Adrenal gland (tissue), 12 donors: ENCODE measurements around the gene COL18A1. TPM values are rescaled to one million over a fixed set of nuclear protein-coding genes. Genes with fewer than 3 reads are reported as not detected.

Source experiments
- DNase-seq, 7 donors: peaks; one replicate each; pipeline ENCODE4 v3.0.0-alpha.2; 2019 to 2020
- H3K27ac ChIP-seq, 5 donors: fragments of 200-600 bp; sonication (generic) in 4 of 5; 1 replicate in 3 of 5; 2 replicates in 2 of 5; pipeline versions ENCODE4 v1.5.1 to v1.8.0; 2016 to 2020; ENCODE audit warnings: mild to moderate bottlenecking in 1 of 5
- H3K27me3 ChIP-seq: fragments of 200-600 bp; 2 replicates; pipeline ENCODE4 v1.8.0; 2021
- H3K36me3 ChIP-seq, 2 donors: fragments of 200-600 bp; replicated peaks in 1 of 2; 1 replicate in 1 of 2; 2 replicates in 1 of 2; pipeline versions ENCODE4 v1.5.1 to v1.8.0; 2018 to 2022
- H3K4me1 ChIP-seq, 2 donors: fragments of 200-600 bp; replicated peaks in 1 of 2; 1 replicate in 1 of 2; 2 replicates in 1 of 2; pipeline versions ENCODE4 v1.5.1 to v1.8.0; 2018 to 2021
- H3K4me3 ChIP-seq, 4 donors: fragments of 200-600 bp; sonication (generic) in 3 of 4; one replicate each; pipeline ENCODE4 v1.5.1; 2016 to 2018
- H3K9me3 ChIP-seq, 3 donors: fragments of 200-600 bp; sonication (generic) in 1 of 3; replicated peaks in 1 of 3; 1 replicate in 2 of 3; 2 replicates in 1 of 3; pipeline versions ENCODE4 v1.5.1 to v1.8.0; 2016 to 2021
- CTCF ChIP-seq, 6 experiments: fragments of 450-650 bp in 4 of 6; fragments of 200-600 bp in 2 of 6; sonication (generic) in 1 of 6; IDR thresholded peaks; 1 replicate in 5 of 6; 2 replicates in 1 of 6; pipeline versions ENCODE4 v1.5.1 to v1.8.0; 2016 to 2021; ENCODE audit warnings: antibody characterized with exemption in 6 of 6, mild to moderate bottlenecking in 2 of 6, moderate library complexity in 1 of 6
- POLR2A ChIP-seq, 2 donors: fragments of 450-650 bp; IDR thresholded peaks; one replicate each; pipeline ENCODE4 v1.6.1; 2017; ENCODE audit warnings: antibody characterized with exemption in 2 of 2, mild to moderate bottlenecking in 2 of 2, moderate library complexity in 1 of 2
- WGBS, 4 donors: extraction: QIAGEN DNeasy Blood & Tissue Kit in 2 of 4; methylation state at CpG; one replicate each; pipeline versions ENCODE4 v1.1.5 to v1.1.7; 2013 to 2017; 5-methylcytosine and 5-hydroxymethylcytosine counted together
- intact Hi-C, 2 donors: fragments of 100-400 bp; cut with DNase I; formaldehyde crosslinking; loops; one replicate each; pipeline versions ENCODE4 v1.14.1 to v1.15.0; 2022 to 2023
- polyA plus RNA-seq, 3 donors: library from polyadenylated mRNA; stranded (reverse); fragments of 200-250 nt in 2 of 3; fragments of 350-450 nt in 1 of 3; fragmentation: Illumina TruSeq in 1 of 3; extraction: RNeasy Lipid Tissue Mini Kit (QIAGEN cat#74804) in 1 of 3; gene quantifications; one replicate each; pipeline ENCODE4 v1.2.3, GENCODE V29; 2013 to 2014
- total RNA-seq, 9 donors: library from RNA; depleted of rRNA in 4 of 9; stranded (reverse); fragments of >200 nt in 4 of 9; fragments of 120-200 nt in 1 of 9; fragmentation: NEBNext Ultra II Directional in 1 of 9; extraction: Animal tissue kit (Norgen Biotek cat#: 25700) in 1 of 9; gene quantifications; one replicate each; pipeline versions ENCODE4 v1.1.0 to v1.2.4, GENCODE V29; 2013 to 2023
- donor health status: healthy with polysubstance abuse.
- donor health status: Bipolar disorder and iron deficiency.
- donor health status: DM: yes; HTN: yes; CAD: no.
- donor health status: DM: no; HTN: no; CAD: no.
- donor health status: DM: no; HTN: no; CAD: no.
- donor health status: DM: yes; HTN: yes; CAD: no.

The COL18A1 gene
- total and polyA plus RNA-seq, 12 donors: 10.9 to 244 (median 141) TPM

GRCh38 chr21:45485686-45486442 lies 80.9 kb downstream of the COL18A1 start:
- no peaks in the 10 kb centered on the region for H3K9me3 ChIP-seq
- intact Hi-C loops: no loop called here
- 89 to 96% (median 93%) methylated on average over 16 to 25 of the region's 25 CpGs for WGBS, 4 donors
- H3K4me3 ChIP-seq: no peak overlapping the region
- TF ChIP-seq POLR2A (IDR thresholded peaks at IDR 0.05) (no peak), CTCF (IDR thresholded peaks at IDR 0.05) (no peak)
- H3K36me3 ChIP-seq: peaks cover 0 to 30% of the 10 kb centered on the region in 2 donors
- H3K4me1 ChIP-seq: no peaks in the 10 kb centered on the region
- no peak for DNase-seq
- no peaks in the 10 kb centered on the region for H3K27me3 ChIP-seq
- H3K27ac ChIP-seq: no peak overlapping the region

- TF ChIP-seq CTCF (IDR thresholded peaks at IDR 0.05) (no peak), POLR2A (IDR thresholded peaks at IDR 0.05) (no peak)
- no peaks in the 10 kb centered on the region for H3K27me3 ChIP-seq
- no peaks in the 10 kb centered on the region for H3K4me1 ChIP-seq
- no peaks in the 10 kb centered on the region for H3K9me3 ChIP-seq
- H3K4me3 ChIP-seq: no peak overlapping the region
- H3K27ac ChIP-seq: no peak overlapping the region
- intact Hi-C loops: no loop called here
- no peak for DNase-seq
- 79 to 93% (median 91%) methylated on average over 19 to 28 of the region's 29 CpGs for WGBS, 4 donors
- H3K36me3 ChIP-seq: peaks cover 0 to 24% of the 10 kb centered on the region in 2 donors
Observed at GRCh38 chr21:45486443-45487160, 81.6 kb downstream of the COL18A1 start.

GRCh38 chr21:45487161-45487806 lies 82.3 kb downstream of the COL18A1 start:
- H3K4me1 ChIP-seq: no peaks in the 10 kb centered on the region
- peaks cover 0 to 17% of the 10 kb centered on the region in 2 donors for H3K36me3 ChIP-seq
- intact Hi-C loops: no loop called here
- no peak for DNase-seq
- H3K9me3 ChIP-seq: no peaks in the 10 kb centered on the region
- H3K4me3 ChIP-seq: no peak overlapping the region
- TF ChIP-seq POLR2A (IDR thresholded peaks at IDR 0.05) (no peak), CTCF (IDR thresholded peaks at IDR 0.05) (no peak)
- 94 to 96% (median 95%) methylated on average over 13 to 33 of the region's 33 CpGs for WGBS, 4 donors
- no peaks in the 10 kb centered on the region for H3K27me3 ChIP-seq
- H3K27ac ChIP-seq: no peak overlapping the region

GRCh38 chr21:45487891-45488600 lies 83.1 kb downstream of the COL18A1 start:
- TF ChIP-seq CTCF (IDR thresholded peaks at IDR 0.05) (no peak), POLR2A (IDR thresholded peaks at IDR 0.05) (no peak)
- Histone ChIP-seq H3K36me3 (peaks cover 0 to 10% of the 10 kb centered on the region in 2 donors), H3K27ac (no peak overlapping the region), H3K9me3 (no peaks in the 10 kb centered on the region), H3K4me1 (no peaks in the 10 kb centered on the region), H3K27me3 (no peaks in the 10 kb centered on the region), H3K4me3 (no peak overlapping the region)
- WGBS, 4 donors: 79 to 86% (median 83%) methylated on average over 12 to 18 of the region's 18 CpGs
- no peak for DNase-seq
- intact Hi-C loops: no loop called here
